CD8-positive, alpha-beta memory T cell (primary cell): ENCODE data around the gene MUL1. TPM values are rescaled to one million over a fixed set of nuclear protein-coding genes. Genes with fewer than 3 reads are reported as not detected.

Experiments used
- CTCF ChIA-PET: fragments of 350-600 bp; sonication (Branson Sonifier 250); formaldehyde crosslinking; loops from one replicate; lab custom pipeline; 2021; ENCODE audit warnings: antibody characterized with exemption; lab: Charles Lee
- POLR2A ChIA-PET: fragments of 350-600 bp; sonication (Branson Sonifier 250); formaldehyde crosslinking; loops from one replicate; lab custom pipeline; 2021; ENCODE audit warnings: antibody characterized with exemption; lab: Charles Lee
- DNase-seq, 5 donors: peaks; one replicate each; pipeline versions ENCODE4 v3.0.0 to v3.0.0-alpha.2; 2020 to 2022; ENCODE audit warnings: mixed read lengths in 1 of 5
- H3K27ac ChIP-seq: one replicate; pipeline ENCODE4 v1.7.0; 2013; ENCODE audit warnings: low read depth, mild to moderate bottlenecking, low read length, moderate library complexity
- H3K27me3 ChIP-seq: 2 replicates; pipeline ENCODE4 v1.7.0; 2013; ENCODE audit warnings: low read length, mild to moderate bottlenecking; ENCODE audit not compliant: insufficient read depth, poor library complexity, severe bottlenecking
- H3K36me3 ChIP-seq: 2 replicates; pipeline ENCODE4 v1.7.0; 2013; ENCODE audit warnings: mild to moderate bottlenecking, low read length, moderate library complexity; ENCODE audit not compliant: insufficient read depth
- H3K4me1 ChIP-seq: 2 replicates; pipeline ENCODE4 v1.7.0; 2013; ENCODE audit warnings: mild to moderate bottlenecking, low read length, moderate library complexity; ENCODE audit not compliant: insufficient read depth
- H3K4me3 ChIP-seq: 2 replicates; pipeline ENCODE4 v1.7.0; 2013; ENCODE audit warnings: mild to moderate bottlenecking, low read length
- H3K9me3 ChIP-seq: 2 replicates; pipeline ENCODE4 v1.7.0; 2013; ENCODE audit warnings: mild to moderate bottlenecking, low read length
- H3K27ac Mint-ChIP-seq, 8 donors: one replicate each; pipeline ENCODE4 v1.8.0; 2020 to 2021; ENCODE audit warnings: mixed read lengths in 8 of 8, mild to moderate bottlenecking in 6 of 8, inconsistent platforms in 3 of 8, moderate library complexity in 3 of 8
- H3K27me3 Mint-ChIP-seq, 2 donors: one replicate each; pipeline ENCODE4 v1.8.0; 2020 to 2021; ENCODE audit warnings: mixed read lengths in 2 of 2, mild to moderate bottlenecking in 1 of 2, moderate library complexity in 1 of 2
- H3K36me3 Mint-ChIP-seq, 3 donors: one replicate each; pipeline ENCODE4 v1.8.0; 2020 to 2021; ENCODE audit warnings: mixed read lengths in 3 of 3, inconsistent platforms in 1 of 3, mild to moderate bottlenecking in 1 of 3
- H3K4me1 Mint-ChIP-seq, 3 donors: one replicate each; pipeline ENCODE4 v1.8.0; 2020 to 2021; ENCODE audit warnings: mixed read lengths in 3 of 3, inconsistent platforms in 1 of 3, mild to moderate bottlenecking in 1 of 3
- H3K4me3 Mint-ChIP-seq, 7 donors: one replicate each; pipeline ENCODE4 v1.8.0; 2020 to 2021; ENCODE audit warnings: mixed read lengths in 7 of 7, mild to moderate bottlenecking in 6 of 7, moderate library complexity in 4 of 7, inconsistent platforms in 2 of 7
- H3K9me3 Mint-ChIP-seq, 5 donors: one replicate each; pipeline ENCODE4 v1.8.0; 2020 to 2022; ENCODE audit warnings: mixed read lengths in 5 of 5, mild to moderate bottlenecking in 3 of 5, moderate library complexity in 2 of 5, inconsistent platforms in 1 of 5
- polyA plus RNA-seq: library from polyadenylated mRNA; unstranded; fragments of 300-500 nt; fragmentation: Illumina TruSeq; gene quantifications from one replicate; pipeline ENCODE4 v1.2.3, GENCODE V29; 2021
- total RNA-seq, 2 experiments: library from RNA; stranded (reverse); gene quantifications; one replicate each; pipeline ENCODE4 v1.2.3, GENCODE V29; 2021

Gene MUL1
- total and polyA plus RNA-seq, 3 experiments from 2014 or later: 21.3 to 42.2 (median 23.3) TPM

- H3K36me3 Mint-ChIP-seq: peaks cover 0 to 2% (median 2%) of the 10 kb centered on the region in 3 donors
- Histone ChIP-seq H3K4me1 (peaks cover 16% of the 10 kb centered on the region), H3K27me3 (peaks cover 25% of the 10 kb centered on the region), H3K27ac (peak overlapping the region; percentile 51), H3K9me3 (no peaks in the 10 kb centered on the region), H3K36me3 (no peaks in the 10 kb centered on the region), H3K4me3 (peak overlapping the region; percentile 50)
- CTCF ChIA-PET: interaction anchor here (0.8 to 1.9 kb wide), 4 partner anchors 21 to 273 kb away, joined by 3 to 7 read pairs (median 4); partner anchors contain the start of gene MUL1
- no peak for DNase-seq
- H3K27me3 Mint-ChIP-seq: peaks cover 16 to 32% of the 10 kb centered on the region in 2 donors
- peak overlapping the region in 6 of 8 donors; percentile 42 to 77 (median 71) for H3K27ac Mint-ChIP-seq
- POLR2A ChIA-PET: interaction anchor here (1.5 to 1.7 kb wide), 2 partner anchors 19 to 21 kb away, joined by 4 to 12 read pairs; partner anchors contain the start of gene MUL1
- H3K4me3 Mint-ChIP-seq: peak overlapping the region; percentile 79 to 94 (median 85)
- no peaks in the 10 kb centered on the region for H3K9me3 Mint-ChIP-seq
- peaks cover 10 to 23% (median 14%) of the 10 kb centered on the region in 3 donors for H3K4me1 Mint-ChIP-seq
These were observed 21.3 kb downstream of the MUL1 start for GRCh38 chr1:20486457-20487235.

DNA sequence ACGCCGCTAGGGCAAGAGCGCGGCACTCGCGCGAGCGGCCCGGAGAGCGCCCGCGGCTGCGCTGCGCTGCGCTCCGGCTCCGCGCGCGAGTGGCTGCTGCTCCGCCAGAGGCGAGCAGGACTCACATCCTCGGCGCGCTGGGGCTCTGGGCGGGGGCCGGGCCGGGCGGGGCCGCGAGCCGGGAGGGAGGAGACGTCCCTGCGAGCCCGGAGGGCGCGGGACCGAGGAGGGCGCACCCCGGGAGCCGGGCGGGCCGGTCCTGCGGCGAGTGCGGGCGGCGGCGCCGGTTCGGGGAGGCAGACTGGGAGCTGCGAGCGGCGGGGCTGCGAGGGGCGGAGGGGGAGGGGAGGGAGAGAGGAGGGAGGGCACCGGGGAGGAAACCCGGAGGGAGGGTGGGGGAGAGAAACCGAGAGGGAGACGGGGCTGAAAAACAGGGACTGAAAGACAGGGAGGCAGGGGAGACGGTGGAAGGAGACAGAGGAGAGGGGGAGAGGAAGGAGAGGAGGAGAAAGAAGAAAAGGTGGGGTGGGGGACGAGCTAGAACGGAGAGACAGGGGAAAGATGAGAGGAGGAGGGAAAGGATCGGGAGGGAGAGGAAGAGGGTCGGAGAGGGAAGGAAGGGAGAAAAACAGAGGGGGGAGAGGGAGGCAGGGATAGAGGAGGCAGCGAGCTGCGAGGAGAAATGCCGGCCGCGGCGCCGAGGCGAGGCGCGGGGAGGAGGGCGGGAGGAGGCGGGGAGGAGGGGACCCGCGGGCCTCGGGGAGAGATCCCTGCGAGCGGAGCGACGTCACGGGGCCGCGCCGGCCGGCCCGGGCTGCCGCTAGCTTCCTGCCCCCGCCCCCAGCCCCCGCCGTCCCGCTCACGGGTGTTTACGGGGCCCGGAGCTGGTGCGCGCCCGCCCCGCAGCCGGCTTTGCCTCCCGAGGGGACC, 22.2 kb downstream of the MUL1 start, which contains the start of gene CAMK2N1:
Gene CAMK2N1 (minus strand): TSS at position 684 of the 930 bp plus-strand sequence. CDS start 831 bp downstream, outside the sequence.
- Histone ChIP-seq H3K27ac (peak within 1 kb of the TSS; percentile 51), H3K4me3 (peak within 1 kb of the TSS; percentile 67), H3K4me1 (peaks cover 16% of the 10 kb centered on the region), H3K9me3 (no peaks in the 10 kb centered on the region), H3K27me3 (peaks cover 33% of the 10 kb centered on the region), H3K36me3 (no peaks in the 10 kb centered on the region)
- DNase-seq: peak; percentile 30 to 77 (median 49)
- H3K27ac Mint-ChIP-seq: peak within 1 kb of the TSS in 7 of 8 donors; percentile 42 to 92 (median 72)
- peak within 1 kb of the TSS; percentile 84 to 98 (median 90) for H3K4me3 Mint-ChIP-seq
- peaks cover 10 to 23% (median 14%) of the 10 kb centered on the region in 3 donors for H3K4me1 Mint-ChIP-seq
- POLR2A ChIA-PET: interaction anchor here (0.6 to 1.7 kb wide), 3 partner anchors 20 to 301 kb away, joined by 3 to 12 read pairs (median 4); partner anchors contain the start of gene MUL1
- CTCF ChIA-PET: interaction anchor here (1.0 to 1.9 kb wide), 3 partner anchors 22 to 273 kb away, joined by 3 to 7 read pairs (median 4); partner anchors contain the start of gene MUL1
- H3K36me3 Mint-ChIP-seq: peaks cover 0 to 2% (median 2%) of the 10 kb centered on the region in 3 donors
- peaks cover 20 to 39% of the 10 kb centered on the region in 2 donors for H3K27me3 Mint-ChIP-seq
- H3K9me3 Mint-ChIP-seq: no peaks in the 10 kb centered on the region

GRCh38 chr1:20484519-20485462, 23.2 kb downstream of the MUL1 start:
- POLR2A ChIA-PET: interaction anchor here (1.5 kb wide), 1 partner anchor 21 kb away, joined by 4 read pairs; no protein-coding TSS in a partner anchor

GRCh38 chr1:20483833-20484518, 24.0 kb downstream of the MUL1 start:
- H3K36me3 Mint-ChIP-seq: peaks cover 0 to 2% (median 2%) of the 10 kb centered on the region in 3 donors
- peaks cover 16% of the 10 kb centered on the region for H3K4me1 ChIP-seq
- H3K27me3 Mint-ChIP-seq: peaks cover 32 to 57% of the 10 kb centered on the region in 2 donors
- H3K4me3 ChIP-seq: peak overlapping the region; percentile 49
- no peak for DNase-seq
- H3K9me3 Mint-ChIP-seq: no peaks in the 10 kb centered on the region
- H3K4me3 Mint-ChIP-seq: peak overlapping the region; percentile 84 to 98 (median 90)
- POLR2A ChIA-PET: no interaction called here
- H3K9me3 ChIP-seq: no peaks in the 10 kb centered on the region
- H3K27ac ChIP-seq: no peak overlapping the region
- peaks cover 38% of the 10 kb centered on the region for H3K27me3 ChIP-seq
- H3K4me1 Mint-ChIP-seq: peaks cover 10 to 23% (median 14%) of the 10 kb centered on the region in 3 donors
- H3K27ac Mint-ChIP-seq: peak overlapping the region in 4 of 8 donors; percentile 36 to 90 (median 60)
- CTCF ChIA-PET: interaction anchor here (1.1 to 1.6 kb wide), 3 partner anchors 9 to 271 kb away, joined by 4 to 5 read pairs (median 4); no protein-coding TSS in a partner anchor
- H3K36me3 ChIP-seq: no peaks in the 10 kb centered on the region

More at GRCh38 chr1:20484519-20485462, 23.2 kb downstream of the MUL1 start:
- Mint-ChIP-seq H3K4me3 (peak overlapping the region; percentile 84 to 98 (median 90)), H3K9me3 (no peaks in the 10 kb centered on the region), H3K27ac (peak overlapping the region in 4 of 8 donors; percentile 36 to 90 (median 60)), H3K36me3 (peaks cover 0 to 2% (median 2%) of the 10 kb centered on the region in 3 donors), H3K4me1 (peaks cover 10 to 23% (median 14%) of the 10 kb centered on the region in 3 donors), H3K27me3 (peaks cover 26 to 49% of the 10 kb centered on the region in 2 donors)
- no peak for DNase-seq
- Histone ChIP-seq H3K4me1 (peaks cover 16% of the 10 kb centered on the region), H3K27ac (no peak overlapping the region), H3K36me3 (no peaks in the 10 kb centered on the region), H3K4me3 (peak overlapping the region; percentile 49), H3K27me3 (peaks cover 37% of the 10 kb centered on the region), H3K9me3 (no peaks in the 10 kb centered on the region)
- CTCF ChIA-PET: interaction anchor here (1.1 to 1.9 kb wide), 4 partner anchors 8 to 272 kb away, joined by 4 to 7 read pairs (median 4); no protein-coding TSS in a partner anchor

DNA sequence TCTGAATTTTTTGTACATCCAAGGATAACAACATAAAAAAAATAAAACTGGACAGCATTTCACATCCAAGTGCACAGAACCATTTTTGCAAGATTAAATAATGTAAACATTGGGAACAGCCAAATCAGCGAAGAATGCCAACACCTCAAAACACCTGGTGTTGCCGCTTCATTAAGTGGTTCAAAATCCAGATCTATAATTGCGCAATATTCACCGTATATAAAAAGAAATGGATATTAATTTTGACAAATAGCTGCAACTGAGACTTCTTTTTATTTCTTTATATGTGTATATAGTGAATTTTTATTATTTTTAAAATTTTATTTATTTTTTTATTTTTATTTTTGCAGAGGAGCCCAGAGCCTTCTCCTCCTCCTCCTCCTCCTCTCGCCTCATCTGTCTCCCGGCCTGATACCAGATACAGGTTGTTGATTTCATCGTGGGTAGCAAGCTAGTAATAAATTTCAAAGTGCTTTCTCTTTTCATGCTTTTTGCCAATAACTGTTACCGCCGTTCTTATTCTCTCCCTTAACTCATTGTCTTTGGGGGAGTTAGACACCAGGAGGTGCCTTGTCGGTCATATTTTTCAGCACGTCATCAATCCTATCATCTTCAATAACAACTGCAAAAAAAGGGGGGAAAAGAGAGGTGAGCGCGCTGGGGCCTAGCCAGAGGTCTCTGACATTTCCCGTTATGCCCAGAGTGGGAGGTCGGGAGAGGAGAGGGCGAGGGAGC, 24.7 kb downstream of the MUL1 start:
- Mint-ChIP-seq H3K4me3 (peak overlapping the region; percentile 36 to 98 (median 76)), H3K9me3 (no peaks in the 10 kb centered on the region), H3K27me3 (peaks cover 39 to 62% of the 10 kb centered on the region in 2 donors), H3K27ac (peak overlapping the region in 1 of 8 donors; percentile 46), H3K36me3 (peaks cover 0 to 2% (median 2%) of the 10 kb centered on the region in 3 donors), H3K4me1 (peaks cover 10 to 23% (median 14%) of the 10 kb centered on the region in 3 donors)
- no peak overlapping the region for H3K27ac ChIP-seq
- ChIA-PET CTCF (interaction anchor here (1.1 to 1.6 kb wide), 3 partner anchors 10 to 271 kb away, joined by 4 to 5 read pairs (median 4); no protein-coding TSS in a partner anchor), POLR2A (no interaction called here)
- no peak for DNase-seq
- no peaks in the 10 kb centered on the region for H3K36me3 ChIP-seq
- no peaks in the 10 kb centered on the region for H3K9me3 ChIP-seq
- H3K4me1 ChIP-seq: peaks cover 16% of the 10 kb centered on the region
- H3K4me3 ChIP-seq: no peak overlapping the region
- H3K27me3 ChIP-seq: peaks cover 38% of the 10 kb centered on the region
